ENCODE data around the gene TSPAN31. TPM values are rescaled to one million over a fixed set of nuclear protein-coding genes. Genes with fewer than 3 reads are reported as not detected.
"Not testable (repeated sequence)": the region's sequence is repeated elsewhere in the genome, so short reads cannot be mapped to it uniquely, and the experiment has no call there.

The TSPAN31 gene
- 41.6 and 53.9 TPM in 2 replicates for total RNA-seq

GRCh38 chr12:57744777-57745484, at the start of gene TSPAN31:
TSS of gene TSPAN31 (plus strand) at chr12:57745039. CDS start at chr12:57745155, 116 bp downstream.
- DNase-seq (ENCODE audit: low read depth in 2 of 2) = peak; percentile 98 to 99

- no peak for DNase-seq (ENCODE audit: low read depth in 2 of 2)
Observed at GRCh38 chr12:57695770-57696432, 48.9 kb upstream of the TSPAN31 start.

GRCh38 chr12:57697076-57697475, 47.8 kb upstream of the TSPAN31 start:
- no peak for DNase-seq (ENCODE audit: low read depth in 2 of 2)

GRCh38 chr12:57698414-57698813, 46.4 kb upstream of the TSPAN31 start:
- no peak for DNase-seq (ENCODE audit: low read depth in 2 of 2)

GRCh38 chr12:57700317-57700716, 44.5 kb upstream of the TSPAN31 start:
- DNase-seq (ENCODE audit: low read depth in 2 of 2) = no peak

- no peak for DNase-seq (ENCODE audit: low read depth in 2 of 2)
Observed at GRCh38 chr12:57707250-57707649, 37.6 kb upstream of the TSPAN31 start.

- DNase-seq (ENCODE audit: low read depth in 2 of 2) = no peak
Observed at GRCh38 chr12:57708296-57708695, 36.5 kb upstream of the TSPAN31 start.

GRCh38 chr12:57712701-57713100, 32.1 kb upstream of the TSPAN31 start:
- no peak for DNase-seq (ENCODE audit: low read depth in 2 of 2)

GRCh38 chr12:57713209-57713608, 31.6 kb upstream of the TSPAN31 start:
- DNase-seq (ENCODE audit: low read depth in 2 of 2) = no peak

- not testable (repeated sequence) for DNase-seq (ENCODE audit: low read depth in 2 of 2)
Observed at GRCh38 chr12:57715036-57715748, 29.6 kb upstream of the TSPAN31 start.

- no peak for DNase-seq (ENCODE audit: low read depth in 2 of 2)
Observed at GRCh38 chr12:57715786-57716185, 29.1 kb upstream of the TSPAN31 start.

- no peak for DNase-seq (ENCODE audit: low read depth in 2 of 2)
Observed at GRCh38 chr12:57716305-57716704, 28.5 kb upstream of the TSPAN31 start.

GRCh38 chr12:57717131-57717530, 27.7 kb upstream of the TSPAN31 start:
- no peak for DNase-seq (ENCODE audit: low read depth in 2 of 2)

GRCh38 chr12:57717846-57718640, 26.8 kb upstream of the TSPAN31 start:
- no peak for DNase-seq (ENCODE audit: low read depth in 2 of 2)

GRCh38 chr12:57718641-57719528, 26.0 kb upstream of the TSPAN31 start:
- no peak for DNase-seq (ENCODE audit: low read depth in 2 of 2)

GRCh38 chr12:57719777-57720605, 24.8 kb upstream of the TSPAN31 start:
- DNase-seq (ENCODE audit: low read depth in 2 of 2) = no peak

GRCh38 chr12:57720606-57721595, 23.9 kb upstream of the TSPAN31 start:
- no peak for DNase-seq (ENCODE audit: low read depth in 2 of 2)

- not testable (repeated sequence) for DNase-seq (ENCODE audit: low read depth in 2 of 2)
Observed at GRCh38 chr12:57721846-57722608, 22.8 kb upstream of the TSPAN31 start.

Data from dermis microvascular lymphatic vessel endothelial cell (primary cell).